ENCODE measurements around the gene CKAP4. TPM values are rescaled to one million over a fixed set of nuclear protein-coding genes. Genes with fewer than 3 reads are reported as not detected.

Gene CKAP4
- total RNA-seq, 1 donor from 2014 or later, result 40.2 TPM

- DNase-seq (ENCODE audit: missing footprints) (no peak), ATAC-seq (no peak)
- intact Hi-C loops (cut with DNase I), result no loop called here
These were observed 28.4 kb upstream of the CKAP4 start for GRCh38 chr12:106276032-106276740.

- intact Hi-C loops (cut with DNase I), result no loop called here
- no peak for DNase-seq (ENCODE audit: missing footprints)
- no peak for ATAC-seq
These were observed 27.6 kb upstream of the CKAP4 start for GRCh38 chr12:106275458-106275857.

DNA sequence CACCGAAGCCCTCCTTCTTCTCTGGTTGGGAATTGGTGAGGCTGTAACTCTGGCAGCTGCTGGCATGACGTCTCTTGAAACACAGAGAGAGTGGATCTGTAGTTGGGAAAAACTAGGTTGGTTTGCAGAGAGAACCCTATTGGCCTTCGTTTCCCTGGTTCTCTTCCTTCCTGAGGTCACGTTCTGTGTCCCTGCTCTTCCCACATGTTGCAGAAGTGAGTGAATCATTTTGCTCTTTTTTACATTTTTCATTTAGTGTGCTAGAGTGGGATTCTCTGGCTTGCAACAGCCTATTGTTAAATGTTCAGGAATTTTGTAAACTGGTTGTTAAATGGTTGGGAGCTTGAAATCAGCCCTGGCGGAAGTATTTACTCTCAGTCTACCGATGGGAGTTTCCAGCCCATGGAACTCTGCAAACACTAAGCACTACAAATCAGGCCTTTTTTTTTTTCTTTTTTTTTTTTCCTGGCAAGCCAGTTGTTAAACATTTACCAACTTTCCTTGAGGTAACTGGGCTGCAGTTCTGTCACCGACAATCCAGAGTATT lies 26.8 kb upstream of the CKAP4 start:
- DNase-seq (ENCODE audit: missing footprints) (no peak), ATAC-seq (no peak)
- intact Hi-C loops (cut with DNase I), result no loop called here

DNA sequence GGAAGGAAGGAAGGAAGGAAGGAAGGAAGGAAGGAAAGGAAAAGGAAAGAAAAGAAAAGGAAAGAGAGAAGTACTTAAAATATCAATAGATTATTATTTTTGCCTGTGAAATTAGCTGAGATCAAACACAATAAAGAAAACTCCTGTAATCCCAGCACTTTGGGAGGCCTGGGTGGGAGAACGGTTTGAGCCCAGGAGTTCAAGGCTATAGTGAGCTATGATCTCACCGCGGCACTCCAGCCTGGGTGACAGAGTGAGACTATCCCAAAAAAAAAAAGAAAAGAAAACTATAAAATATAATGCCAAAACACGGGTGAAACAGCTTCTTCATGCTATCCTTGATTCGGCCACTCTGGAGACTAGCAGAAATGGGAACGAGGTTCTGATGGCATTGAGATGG lies 26.2 kb upstream of the CKAP4 start:
- intact Hi-C loops (cut with DNase I), result no loop called here
- DNase-seq (ENCODE audit: missing footprints), result no peak
- ATAC-seq, result no peak

DNA sequence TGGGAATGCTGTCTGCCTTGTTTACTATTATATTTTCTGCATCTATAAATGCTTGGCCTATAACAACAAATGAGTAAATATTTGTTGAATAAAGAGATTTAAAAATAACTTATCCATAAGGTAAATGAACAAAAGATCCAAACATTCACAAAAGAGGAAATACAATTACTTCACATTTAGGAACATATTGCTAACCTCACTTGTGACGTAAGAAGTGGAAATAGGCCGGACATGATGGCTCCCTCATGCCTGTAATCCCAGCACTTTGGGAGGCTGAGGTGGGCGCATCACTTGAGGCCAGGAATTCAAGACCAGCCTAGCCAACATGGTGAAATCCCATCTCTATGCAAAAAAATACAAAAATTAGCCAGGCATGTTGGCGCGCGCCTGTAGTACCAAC lies 25.7 kb upstream of the CKAP4 start:
- DNase-seq (ENCODE audit: missing footprints) (no peak), ATAC-seq (no peak)
- intact Hi-C loops (cut with DNase I), result loop anchor here (2.0 kb wide), 1 partner anchor 25 kb away; the partner anchor contains the start of gene CKAP4

- DNase-seq (ENCODE audit: missing footprints), result no peak
- intact Hi-C loops (cut with DNase I), result loop anchor here (2.0 kb wide), 1 partner anchor 23 kb away; the partner anchor contains the start of gene CKAP4
- ATAC-seq, result no peak
These were observed 24.0 kb upstream of the CKAP4 start for GRCh38 chr12:106271575-106272505.

- intact Hi-C loops (cut with DNase I), result no loop called here
- no peak for ATAC-seq
These were observed 21.4 kb upstream of the CKAP4 start for GRCh38 chr12:106269150-106269771.

GRCh38 chr12:106267535-106267934 lies 19.7 kb upstream of the CKAP4 start:
- DNase-seq (ENCODE audit: missing footprints), result no peak
- intact Hi-C loops (cut with DNase I), result no loop called here
- no peak for ATAC-seq

More at GRCh38 chr12:106269150-106269771, 21.4 kb upstream of the CKAP4 start:
- no peak for DNase-seq (ENCODE audit: missing footprints)

- ATAC-seq, result no peak
- intact Hi-C loops (cut with DNase I), result no loop called here
These were observed 17.3 kb upstream of the CKAP4 start for GRCh38 chr12:106265116-106265515.

DNA sequence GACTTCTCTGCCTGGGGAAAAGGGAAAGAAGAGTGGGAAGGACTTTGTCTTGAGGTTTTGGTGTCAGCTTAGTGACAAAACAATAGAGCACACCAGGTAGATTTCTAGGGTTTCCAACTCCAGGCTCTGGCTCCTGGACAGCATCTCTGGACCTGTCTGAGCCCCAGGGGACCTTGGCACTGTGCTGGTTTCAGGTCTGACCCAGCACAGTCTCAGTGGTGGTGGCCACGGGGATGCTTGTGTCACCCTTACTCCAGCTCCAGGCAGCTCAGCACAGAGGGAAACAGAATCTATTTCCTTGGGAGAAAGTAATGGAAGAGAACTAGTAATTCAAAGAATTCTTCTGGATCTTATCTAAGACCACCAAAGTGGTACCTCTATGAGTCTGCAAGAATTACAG lies 11.1 kb upstream of the CKAP4 start:
- intact Hi-C loops (cut with DNase I), result no loop called here
- ATAC-seq (no peak), DNase-seq (ENCODE audit: missing footprints) (no peak)

More at GRCh38 chr12:106265116-106265515, 17.3 kb upstream of the CKAP4 start:
- DNase-seq (ENCODE audit: missing footprints), result no peak

DNA sequence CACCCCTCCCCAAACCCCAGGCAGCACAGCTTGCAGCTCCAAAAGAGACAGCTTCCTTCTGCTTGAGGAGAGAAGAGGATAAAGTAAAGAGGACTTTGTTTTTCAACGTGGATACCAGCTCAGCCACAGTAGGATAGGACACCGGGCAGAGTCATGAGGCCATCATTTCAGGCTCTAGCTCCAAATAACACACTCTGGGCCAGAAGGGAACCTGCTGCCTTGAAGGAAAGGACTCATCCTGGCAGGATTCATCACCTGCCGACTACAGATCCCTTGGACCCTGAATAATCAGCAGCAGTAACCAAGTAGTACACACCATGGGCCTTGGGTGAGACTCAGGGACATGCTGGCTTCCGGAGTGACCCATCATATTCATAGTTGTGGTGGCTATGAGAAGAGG lies 10.4 kb upstream of the CKAP4 start:
- ATAC-seq, result no peak
- intact Hi-C loops (cut with DNase I), result no loop called here
- no peak for DNase-seq (ENCODE audit: missing footprints)

- intact Hi-C loops (cut with DNase I), result no loop called here
- ATAC-seq (no peak), DNase-seq (ENCODE audit: missing footprints) (no peak)
These were observed 8.7 kb upstream of the CKAP4 start for GRCh38 chr12:106256524-106256923.

- intact Hi-C loops (cut with DNase I), result no loop called here
These were observed 8.1 kb upstream of the CKAP4 start for GRCh38 chr12:106255952-106256351.

GRCh38 chr12:106255493-106255892 lies 7.7 kb upstream of the CKAP4 start:
- DNase-seq (ENCODE audit: missing footprints) (no peak), ATAC-seq (no peak)
- intact Hi-C loops (cut with DNase I), result no loop called here

More at GRCh38 chr12:106255952-106256351, 8.1 kb upstream of the CKAP4 start:
- DNase-seq (ENCODE audit: missing footprints), result no peak
- ATAC-seq, result no peak

- ATAC-seq (no peak), DNase-seq (ENCODE audit: missing footprints) (no peak)
- intact Hi-C loops (cut with DNase I), result no loop called here
These were observed 6.9 kb upstream of the CKAP4 start for GRCh38 chr12:106254724-106255123.

DNA sequence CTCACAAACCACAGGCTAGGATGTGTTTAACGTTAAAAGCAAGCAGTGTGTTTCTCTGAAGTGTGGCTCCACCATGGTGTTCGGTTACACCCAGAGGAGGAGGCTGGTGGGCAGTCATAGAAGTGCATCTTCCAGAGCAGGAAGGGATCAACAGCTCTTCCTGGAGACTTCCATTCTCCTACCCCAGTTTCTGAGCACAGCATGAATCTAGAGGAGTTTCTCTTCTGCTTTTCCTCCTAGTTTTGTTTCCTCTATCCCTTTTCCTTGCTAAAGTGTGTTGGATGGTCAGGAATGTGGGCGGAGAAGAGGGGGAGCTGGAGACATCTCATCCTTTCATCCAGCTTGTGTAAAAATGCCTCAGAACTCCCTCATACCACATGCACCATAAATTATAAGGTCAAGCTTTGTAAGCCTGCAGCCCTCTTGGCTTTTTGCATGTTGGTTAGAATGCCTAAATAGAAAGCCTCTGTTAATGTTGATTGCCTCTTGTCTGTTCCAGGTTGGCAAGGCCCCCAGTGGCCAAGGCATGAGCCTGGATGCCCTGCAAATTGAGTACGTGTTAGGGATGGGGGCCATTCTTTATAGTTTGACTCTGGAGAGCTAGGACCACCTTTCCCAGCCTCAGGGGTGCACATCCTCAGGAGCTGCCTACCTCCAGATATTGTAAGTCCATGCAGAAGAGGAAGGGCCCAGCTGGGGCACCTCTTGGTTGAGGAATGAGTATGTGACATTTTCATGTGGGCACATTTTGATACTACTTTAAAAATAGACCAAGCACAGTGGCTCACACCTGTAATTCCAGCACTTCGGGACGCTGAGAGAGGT lies 4.0 kb upstream of the CKAP4 start:
- ATAC-seq (no peak), DNase-seq (ENCODE audit: missing footprints) (no peak)
- intact Hi-C loops (cut with DNase I), result no loop called here

DNA sequence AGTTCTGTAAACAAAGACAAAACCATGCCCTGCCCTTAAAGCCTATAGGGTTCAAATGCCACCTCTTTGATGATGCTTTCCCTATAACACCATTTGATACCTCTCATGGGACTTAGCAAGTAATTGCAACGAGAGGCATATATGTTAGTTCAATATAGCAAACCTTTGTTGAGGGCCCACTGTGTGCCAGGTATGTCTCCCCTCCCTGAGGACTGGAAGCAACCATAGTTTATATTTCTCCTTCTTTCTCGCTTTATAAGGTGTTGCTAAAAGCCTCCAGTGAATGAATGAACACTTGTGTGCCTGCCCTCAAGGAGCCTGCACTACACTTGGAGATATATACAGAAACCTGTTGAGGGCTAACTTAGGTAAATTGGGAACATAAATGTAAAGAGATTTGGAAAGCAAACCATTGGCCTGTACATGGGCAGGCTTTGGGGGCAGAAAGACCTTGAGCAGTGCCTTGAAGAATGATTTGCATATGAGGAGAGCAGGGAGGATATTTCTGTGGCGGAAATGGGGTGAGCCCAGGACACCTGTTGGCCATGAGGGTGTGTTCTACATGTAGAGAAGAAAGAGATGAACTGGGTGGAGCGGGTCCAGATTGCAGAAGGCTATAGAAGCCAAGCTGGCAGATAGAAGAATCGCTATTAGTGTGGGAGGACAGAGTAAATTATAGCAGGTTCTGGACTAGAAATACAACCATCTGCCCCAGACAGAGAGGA lies 1.8 kb upstream of the CKAP4 start:
- ATAC-seq, result no peak
- no peak for DNase-seq (ENCODE audit: missing footprints)
- intact Hi-C loops (cut with DNase I), result loop anchor here (2.0 to 5.0 kb wide), 4 partner anchors 23 to 108 kb away; partner anchors contain the start of genes POLR3B and TCP11L2
